ENCODE results near the gene YRDC. TPM values are rescaled to one million over a fixed set of nuclear protein-coding genes. Genes with fewer than 3 reads are reported as not detected.

The YRDC gene
- total and polyA plus RNA-seq, 2 of the 13 experiments (the other 11 are each of a cell fraction or from before 2014, with no cell fraction given): 27.5 to 29.2 TPM

DNA sequence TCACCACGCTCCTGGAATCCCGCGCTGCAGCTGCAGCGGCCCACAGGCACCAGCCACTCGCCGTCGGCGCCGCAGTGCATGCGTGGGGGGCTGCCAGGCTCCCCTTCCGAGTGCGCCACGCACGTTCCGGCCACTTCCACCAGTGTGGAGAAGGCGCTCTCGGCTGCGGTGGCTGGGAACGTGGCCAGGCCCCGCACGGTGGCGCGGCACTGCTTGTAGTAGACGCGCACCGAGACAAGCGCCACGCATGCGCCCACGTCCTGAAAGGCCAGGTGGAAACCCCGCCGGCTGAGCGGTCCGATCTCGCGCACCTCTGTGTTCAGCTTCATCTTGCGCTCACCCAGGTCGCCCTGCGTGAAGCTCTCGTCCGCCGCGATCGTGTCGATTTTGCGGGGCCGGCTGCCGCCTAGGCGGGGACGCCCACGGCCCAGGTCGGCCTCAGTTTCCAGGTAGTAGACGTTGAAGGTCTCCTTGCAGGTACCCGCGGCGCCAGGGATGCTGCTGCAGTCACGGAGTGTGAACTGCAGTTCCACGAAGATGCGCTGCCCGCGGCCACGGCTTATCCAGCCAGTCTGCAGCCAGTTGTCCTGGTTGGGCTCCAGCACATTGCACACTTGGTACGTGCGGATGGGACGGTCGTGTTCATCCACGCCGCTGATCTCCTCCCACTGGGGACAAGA, 46.5 kb downstream of the YRDC start:
- FAIRE-seq (no peak), ATAC-seq (no peak), DNase-seq (ENCODE audit: low spot score) (no peak)
- ChIA-PET POLR2A (no interaction called here), CTCF (ENCODE audit: low intra/inter-chr PET ratio, low total read pairs) (no interaction called here)
- H3K4me1 ChIP-seq (ENCODE audit: insufficient read depth, low read length): peaks cover 12% of the 10 kb centered on the region
- no peaks in the 10 kb centered on the region for H3K9me3 ChIP-seq (ENCODE audit: low read length)
- H3K79me2 ChIP-seq (ENCODE audit: insufficient read depth, low read length): no peaks in the 10 kb centered on the region
- H3K27ac ChIP-seq (ENCODE audit: extremely low read length, insufficient read depth, low read length): no peak overlapping the region
- no peak overlapping the region for H3K4me2 ChIP-seq (ENCODE audit: low read depth, low read length)
- H3K27me3 ChIP-seq (ENCODE audit: control insufficient read depth in 1 of 2, insufficient read depth in 2 of 2, low read length in 2 of 2): peaks cover 0 to 36% of the 10 kb centered on the region in 2 experiments; a peak in 4 of 5 replicates
- no peaks in the 10 kb centered on the region for H4K20me1 ChIP-seq (ENCODE audit: insufficient read depth, low read length)
- H3K36me3 ChIP-seq (replicated peaks in 1 of 2; ENCODE audit: control insufficient read depth in 1 of 2, insufficient read depth in 2 of 2, low read length in 2 of 2): no peaks in the 10 kb centered on the region
- no peak overlapping the region for H3K9ac ChIP-seq (ENCODE audit: insufficient read depth, low read depth, low read length)
- no TSS peak for BruUV-seq (replicated peaks)
- no peak for TF ChIP-seq ZFY (CRISPR knock-in tag; IDR thresholded peaks at IDR 0.05)
- intact Hi-C loops (cut with micrococcal nuclease; ENCODE audit: unreplicated experiment): no loop called here
- H2AFZ ChIP-seq (ENCODE audit: low read length): no peak overlapping the region
- in situ Hi-C loops (cut with HindIII; ENCODE audit: extremely low pct_ligation_motif_present, low pct_unique_long_range_greater_than_20kb): no loop called here
- H3K4me3 ChIP-seq (replicated peaks in 1 of 3; ENCODE audit: insufficient read depth in 1 of 3, low read depth in 2 of 3, low read length in 3 of 3): no peak overlapping the region
- 63% methylated on average over 39 of the region's 68 CpGs for whole genome bisulfite sequencing (ENCODE audit: low lambda C conversion rate)

DNA sequence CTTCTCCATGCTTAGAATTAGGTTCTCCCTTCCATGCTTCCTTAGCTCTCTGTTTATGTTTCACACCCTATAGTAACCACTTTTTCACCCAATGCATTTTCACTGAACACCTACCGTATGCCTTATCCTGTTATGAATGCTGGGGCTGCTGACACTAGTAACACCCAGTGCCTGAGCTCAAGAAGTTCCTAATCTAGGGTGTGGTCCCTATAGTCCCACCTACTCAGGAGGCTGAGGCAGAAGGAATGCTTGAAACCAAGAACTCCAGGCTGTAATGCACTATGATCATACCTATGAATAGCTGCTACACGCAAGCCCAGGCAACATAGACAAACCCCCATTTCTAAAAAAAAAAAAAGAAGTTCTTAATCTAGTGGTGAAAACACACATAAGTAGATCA, 48.6 kb downstream of the YRDC start:
- Histone ChIP-seq H3K79me2 (ENCODE audit: insufficient read depth, low read length) (no peaks in the 10 kb centered on the region), H3K27me3 (ENCODE audit: control insufficient read depth in 1 of 2, insufficient read depth in 2 of 2, low read length in 2 of 2) (peaks cover 1 to 28% of the 10 kb centered on the region in 2 experiments; a peak in 4 of 5 replicates), H4K20me1 (ENCODE audit: insufficient read depth, low read length) (no peaks in the 10 kb centered on the region), H3K4me2 (ENCODE audit: low read depth, low read length) (no peak overlapping the region), H3K9ac (ENCODE audit: insufficient read depth, low read depth, low read length) (no peak overlapping the region), H3K9me3 (ENCODE audit: low read length) (no peaks in the 10 kb centered on the region), H2AFZ (ENCODE audit: low read length) (no peak overlapping the region), H3K4me1 (ENCODE audit: insufficient read depth, low read length) (peaks cover 14% of the 10 kb centered on the region; the same call in 1 of the 2 replicates), H3K36me3 (replicated peaks in 1 of 2; ENCODE audit: control insufficient read depth in 1 of 2, insufficient read depth in 2 of 2, low read length in 2 of 2) (no peaks in the 10 kb centered on the region), H3K4me3 (replicated peaks in 1 of 3; ENCODE audit: insufficient read depth in 1 of 3, low read depth in 2 of 3, low read length in 3 of 3) (no peak overlapping the region), H3K27ac (ENCODE audit: extremely low read length, insufficient read depth, low read length) (no peak overlapping the region)
- WGBS (ENCODE audit: low lambda C conversion rate): 0% methylated on average over 2 of the region's 2 CpGs
- ATAC-seq: no peak
- in situ Hi-C loops (cut with HindIII; ENCODE audit: extremely low pct_ligation_motif_present, low pct_unique_long_range_greater_than_20kb): no loop called here
- ChIA-PET POLR2A (no interaction called here), CTCF (ENCODE audit: low intra/inter-chr PET ratio, low total read pairs) (no interaction called here)
- no peak for DNase-seq (ENCODE audit: low spot score)
- TF ChIP-seq MED8 (CRISPR knock-in tag; IDR thresholded peaks at IDR 0.05; ENCODE audit: insufficient replicate concordance) (no peak), HOXA9 (CRISPR knock-in tag; IDR thresholded peaks at IDR 0.05; ENCODE audit: borderline replicate concordance) (no peak), TARDBP (CRISPR knock-in tag; IDR thresholded peaks at IDR 0.05) (no peak), PLRG1 (conservative IDR thresholded peaks at IDR 0.05) (no peak), ZNF20 (CRISPR knock-in tag; IDR thresholded peaks at IDR 0.05) (no peak), NKX3-1 (CRISPR knock-in tag; IDR thresholded peaks at IDR 0.05) (no peak), SP2 (CRISPR knock-in tag; IDR thresholded peaks at IDR 0.05) (no peak), ZNF747 (CRISPR knock-in tag; IDR thresholded peaks at IDR 0.05; ENCODE audit: borderline replicate concordance) (no peak), BORCS8-MEF2B (CRISPR knock-in tag; IDR thresholded peaks at IDR 0.05) (no peak), ZBTB20 (CRISPR knock-in tag; IDR thresholded peaks at IDR 0.05; ENCODE audit: borderline replicate concordance, low read depth) (no peak), KDM6A (CRISPR knock-in tag; IDR thresholded peaks at IDR 0.05; ENCODE audit: low read depth) (no peak), ZNF550 (CRISPR knock-in tag; IDR thresholded peaks at IDR 0.05; ENCODE audit: borderline replicate concordance) (no peak), CBX2 (IDR thresholded peaks at IDR 0.05; ENCODE audit: low read depth, low read length) (no peak), CBX2 (CRISPR knock-in tag; IDR thresholded peaks at IDR 0.05; ENCODE audit: low read depth) (no peak)
- TF ChIP-seq, protein P1, sequence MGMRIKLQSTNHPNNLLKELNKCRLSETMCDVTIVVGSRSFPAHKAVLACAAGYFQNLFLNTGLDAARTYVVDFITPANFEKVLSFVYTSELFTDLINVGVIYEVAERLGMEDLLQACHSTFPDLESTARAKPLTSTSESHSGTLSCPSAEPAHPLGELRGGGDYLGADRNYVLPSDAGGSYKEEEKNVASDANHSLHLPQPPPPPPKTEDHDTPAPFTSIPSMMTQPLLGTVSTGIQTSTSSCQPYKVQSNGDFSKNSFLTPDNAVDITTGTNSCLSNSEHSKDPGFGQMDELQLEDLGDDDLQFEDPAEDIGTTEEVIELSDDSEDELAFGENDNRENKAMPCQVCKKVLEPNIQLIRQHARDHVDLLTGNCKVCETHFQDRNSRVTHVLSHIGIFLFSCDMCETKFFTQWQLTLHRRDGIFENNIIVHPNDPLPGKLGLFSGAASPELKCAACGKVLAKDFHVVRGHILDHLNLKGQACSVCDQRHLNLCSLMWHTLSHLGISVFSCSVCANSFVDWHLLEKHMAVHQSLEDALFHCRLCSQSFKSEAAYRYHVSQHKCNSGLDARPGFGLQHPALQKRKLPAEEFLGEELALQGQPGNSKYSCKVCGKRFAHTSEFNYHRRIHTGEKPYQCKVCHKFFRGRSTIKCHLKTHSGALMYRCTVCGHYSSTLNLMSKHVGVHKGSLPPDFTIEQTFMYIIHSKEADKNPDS (CRISPR knock-in tag; IDR thresholded peaks at IDR 0.05): no peak
- TF ChIP-seq, protein P2, sequence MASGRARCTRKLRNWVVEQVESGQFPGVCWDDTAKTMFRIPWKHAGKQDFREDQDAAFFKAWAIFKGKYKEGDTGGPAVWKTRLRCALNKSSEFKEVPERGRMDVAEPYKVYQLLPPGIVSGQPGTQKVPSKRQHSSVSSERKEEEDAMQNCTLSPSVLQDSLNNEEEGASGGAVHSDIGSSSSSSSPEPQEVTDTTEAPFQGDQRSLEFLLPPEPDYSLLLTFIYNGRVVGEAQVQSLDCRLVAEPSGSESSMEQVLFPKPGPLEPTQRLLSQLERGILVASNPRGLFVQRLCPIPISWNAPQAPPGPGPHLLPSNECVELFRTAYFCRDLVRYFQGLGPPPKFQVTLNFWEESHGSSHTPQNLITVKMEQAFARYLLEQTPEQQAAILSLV (CRISPR knock-in tag; IDR thresholded peaks at IDR 0.05; ENCODE audit: borderline replicate concordance): no peak
- intact Hi-C loops (cut with micrococcal nuclease; ENCODE audit: unreplicated experiment): no loop called here
- no peak for FAIRE-seq
- BruUV-seq (replicated peaks): no TSS peak

All from HepG2 (cell line).